WTC11 (cell line): ENCODE data around the gene MS4A14.

ENCODE experiments used
- ATF1 ChIP-seq: sonication (generic); formaldehyde crosslinking; IDR thresholded peaks from 2 replicates; pipeline ENCODE4 v1.8.1; 2023; ENCODE audit warnings: mild to moderate bottlenecking, moderate library complexity, missing genetic modification reagents
- ESRRA ChIP-seq: sonication (generic); formaldehyde crosslinking; IDR thresholded peaks from 2 replicates; pipeline ENCODE4 v1.8.1; 2022; ENCODE audit warnings: mild to moderate bottlenecking, missing genetic modification reagents, borderline replicate concordance
- NR3C1 ChIP-seq: sonication (generic); formaldehyde crosslinking; conservative IDR thresholded peaks from 2 replicates; pipeline ENCODE4 v1.8.1; 2023; ENCODE audit warnings: low read depth, mild to moderate bottlenecking, missing genetic modification reagents
- SMAD4 ChIP-seq: sonication (generic); formaldehyde crosslinking; IDR thresholded peaks from 2 replicates; pipeline ENCODE4 v1.8.0; 2022; ENCODE audit warnings: mild to moderate bottlenecking, missing genetic modification reagents
- TEAD4 ChIP-seq: sonication (generic); formaldehyde crosslinking; IDR thresholded peaks from 2 replicates; pipeline ENCODE4 v1.8.0; 2022; ENCODE audit warnings: mild to moderate bottlenecking, missing genetic modification reagents
- ZBTB21 ChIP-seq: sonication (generic); formaldehyde crosslinking; IDR thresholded peaks from 2 replicates; pipeline ENCODE4 v1.8.1; 2023; ENCODE audit warnings: mild to moderate bottlenecking, missing genetic modification reagents, borderline replicate concordance
- ZNF423 ChIP-seq: fragments of 250-450 bp; sonication (Bioruptor Pico); IDR thresholded peaks from 2 replicates; pipeline ENCODE4 v2.1.2; 2022; ENCODE audit warnings: mild to moderate bottlenecking, moderate library complexity
- TF ChIP-seq, protein P1 (sequence below): sonication (generic); formaldehyde crosslinking; conservative IDR thresholded peaks from 2 replicates; pipeline ENCODE4 v1.8.1; 2022; ENCODE audit warnings: mild to moderate bottlenecking, missing genetic modification reagents
- TF ChIP-seq, protein P2 (sequence below): sonication (generic); formaldehyde crosslinking; IDR thresholded peaks from 2 replicates; pipeline ENCODE4 v1.8.1; 2022; ENCODE audit warnings: mild to moderate bottlenecking, moderate library complexity, missing genetic modification reagents
- TF ChIP-seq, protein P3 (sequence below): fragments of 200-600 bp; IDR thresholded peaks from 2 replicates; pipeline ENCODE4 v1.8.0; 2022; ENCODE audit warnings: antibody characterized with exemption
- TF ChIP-seq, protein P4 (sequence below): sonication (generic); formaldehyde crosslinking; IDR thresholded peaks from 2 replicates; pipeline ENCODE4 v1.8.1; 2023; ENCODE audit warnings: mild to moderate bottlenecking, missing genetic modification reagents, moderate library complexity
- TF ChIP-seq, protein P5 (sequence below): sonication (generic); formaldehyde crosslinking; IDR thresholded peaks from 2 replicates; pipeline ENCODE4 v1.8.0; 2022; ENCODE audit warnings: missing genetic modification reagents
- TF ChIP-seq, protein P6 (sequence below): sonication (generic); formaldehyde crosslinking; IDR thresholded peaks from 2 replicates; pipeline ENCODE4 v1.8.1; 2022; ENCODE audit warnings: low read depth, mild to moderate bottlenecking, moderate library complexity, missing genetic modification reagents, borderline replicate concordance
- TF ChIP-seq, protein P7 (sequence below): sonication (generic); formaldehyde crosslinking; IDR thresholded peaks from 2 replicates; pipeline ENCODE4 v1.8.0; 2022; ENCODE audit warnings: mild to moderate bottlenecking, missing genetic modification reagents

DNA sequence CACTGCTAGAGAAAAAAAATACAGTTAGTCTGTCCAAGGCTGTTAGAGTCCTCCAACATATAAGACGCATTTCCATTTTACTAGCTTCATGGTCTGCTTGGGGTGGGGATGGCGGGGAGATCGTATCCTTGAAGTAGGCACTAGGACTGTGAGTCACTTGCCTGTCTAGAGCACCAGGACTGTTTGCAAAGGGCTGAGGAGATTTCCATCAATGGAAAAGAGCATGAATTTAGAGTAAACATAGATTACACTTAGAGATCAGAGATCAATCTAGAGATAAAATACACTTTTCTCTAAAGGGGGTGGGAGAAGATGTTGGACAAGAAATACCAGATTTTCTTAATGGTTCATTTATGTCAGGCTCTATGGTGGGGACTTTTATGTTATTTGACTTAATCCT is 19.7 kb upstream of the MS4A14 start:
- TF ChIP-seq, protein P1, sequence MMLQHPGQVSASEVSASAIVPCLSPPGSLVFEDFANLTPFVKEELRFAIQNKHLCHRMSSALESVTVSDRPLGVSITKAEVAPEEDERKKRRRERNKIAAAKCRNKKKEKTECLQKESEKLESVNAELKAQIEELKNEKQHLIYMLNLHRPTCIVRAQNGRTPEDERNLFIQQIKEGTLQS: no peak
- TF ChIP-seq, protein P2, sequence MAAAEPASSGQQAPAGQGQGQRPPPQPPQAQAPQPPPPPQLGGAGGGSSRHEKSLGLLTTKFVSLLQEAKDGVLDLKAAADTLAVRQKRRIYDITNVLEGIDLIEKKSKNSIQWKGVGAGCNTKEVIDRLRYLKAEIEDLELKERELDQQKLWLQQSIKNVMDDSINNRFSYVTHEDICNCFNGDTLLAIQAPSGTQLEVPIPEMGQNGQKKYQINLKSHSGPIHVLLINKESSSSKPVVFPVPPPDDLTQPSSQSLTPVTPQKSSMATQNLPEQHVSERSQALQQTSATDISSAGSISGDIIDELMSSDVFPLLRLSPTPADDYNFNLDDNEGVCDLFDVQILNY (CRISPR knock-in tag): no peak
- TF ChIP-seq, protein P3, sequence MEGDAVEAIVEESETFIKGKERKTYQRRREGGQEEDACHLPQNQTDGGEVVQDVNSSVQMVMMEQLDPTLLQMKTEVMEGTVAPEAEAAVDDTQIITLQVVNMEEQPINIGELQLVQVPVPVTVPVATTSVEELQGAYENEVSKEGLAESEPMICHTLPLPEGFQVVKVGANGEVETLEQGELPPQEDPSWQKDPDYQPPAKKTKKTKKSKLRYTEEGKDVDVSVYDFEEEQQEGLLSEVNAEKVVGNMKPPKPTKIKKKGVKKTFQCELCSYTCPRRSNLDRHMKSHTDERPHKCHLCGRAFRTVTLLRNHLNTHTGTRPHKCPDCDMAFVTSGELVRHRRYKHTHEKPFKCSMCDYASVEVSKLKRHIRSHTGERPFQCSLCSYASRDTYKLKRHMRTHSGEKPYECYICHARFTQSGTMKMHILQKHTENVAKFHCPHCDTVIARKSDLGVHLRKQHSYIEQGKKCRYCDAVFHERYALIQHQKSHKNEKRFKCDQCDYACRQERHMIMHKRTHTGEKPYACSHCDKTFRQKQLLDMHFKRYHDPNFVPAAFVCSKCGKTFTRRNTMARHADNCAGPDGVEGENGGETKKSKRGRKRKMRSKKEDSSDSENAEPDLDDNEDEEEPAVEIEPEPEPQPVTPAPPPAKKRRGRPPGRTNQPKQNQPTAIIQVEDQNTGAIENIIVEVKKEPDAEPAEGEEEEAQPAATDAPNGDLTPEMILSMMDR: no peak
- TF ChIP-seq, protein P4, sequence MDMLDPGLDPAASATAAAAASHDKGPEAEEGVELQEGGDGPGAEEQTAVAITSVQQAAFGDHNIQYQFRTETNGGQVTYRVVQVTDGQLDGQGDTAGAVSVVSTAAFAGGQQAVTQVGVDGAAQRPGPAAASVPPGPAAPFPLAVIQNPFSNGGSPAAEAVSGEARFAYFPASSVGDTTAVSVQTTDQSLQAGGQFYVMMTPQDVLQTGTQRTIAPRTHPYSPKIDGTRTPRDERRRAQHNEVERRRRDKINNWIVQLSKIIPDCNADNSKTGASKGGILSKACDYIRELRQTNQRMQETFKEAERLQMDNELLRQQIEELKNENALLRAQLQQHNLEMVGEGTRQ: no peak
- no peak for TF ChIP-seq ZBTB21 (CRISPR knock-in tag)
- no peak for TF ChIP-seq ESRRA (CRISPR knock-in tag)
- TF ChIP-seq NR3C1 (CRISPR knock-in tag): no peak
- TF ChIP-seq TEAD4: no peak
- TF ChIP-seq, protein P5, sequence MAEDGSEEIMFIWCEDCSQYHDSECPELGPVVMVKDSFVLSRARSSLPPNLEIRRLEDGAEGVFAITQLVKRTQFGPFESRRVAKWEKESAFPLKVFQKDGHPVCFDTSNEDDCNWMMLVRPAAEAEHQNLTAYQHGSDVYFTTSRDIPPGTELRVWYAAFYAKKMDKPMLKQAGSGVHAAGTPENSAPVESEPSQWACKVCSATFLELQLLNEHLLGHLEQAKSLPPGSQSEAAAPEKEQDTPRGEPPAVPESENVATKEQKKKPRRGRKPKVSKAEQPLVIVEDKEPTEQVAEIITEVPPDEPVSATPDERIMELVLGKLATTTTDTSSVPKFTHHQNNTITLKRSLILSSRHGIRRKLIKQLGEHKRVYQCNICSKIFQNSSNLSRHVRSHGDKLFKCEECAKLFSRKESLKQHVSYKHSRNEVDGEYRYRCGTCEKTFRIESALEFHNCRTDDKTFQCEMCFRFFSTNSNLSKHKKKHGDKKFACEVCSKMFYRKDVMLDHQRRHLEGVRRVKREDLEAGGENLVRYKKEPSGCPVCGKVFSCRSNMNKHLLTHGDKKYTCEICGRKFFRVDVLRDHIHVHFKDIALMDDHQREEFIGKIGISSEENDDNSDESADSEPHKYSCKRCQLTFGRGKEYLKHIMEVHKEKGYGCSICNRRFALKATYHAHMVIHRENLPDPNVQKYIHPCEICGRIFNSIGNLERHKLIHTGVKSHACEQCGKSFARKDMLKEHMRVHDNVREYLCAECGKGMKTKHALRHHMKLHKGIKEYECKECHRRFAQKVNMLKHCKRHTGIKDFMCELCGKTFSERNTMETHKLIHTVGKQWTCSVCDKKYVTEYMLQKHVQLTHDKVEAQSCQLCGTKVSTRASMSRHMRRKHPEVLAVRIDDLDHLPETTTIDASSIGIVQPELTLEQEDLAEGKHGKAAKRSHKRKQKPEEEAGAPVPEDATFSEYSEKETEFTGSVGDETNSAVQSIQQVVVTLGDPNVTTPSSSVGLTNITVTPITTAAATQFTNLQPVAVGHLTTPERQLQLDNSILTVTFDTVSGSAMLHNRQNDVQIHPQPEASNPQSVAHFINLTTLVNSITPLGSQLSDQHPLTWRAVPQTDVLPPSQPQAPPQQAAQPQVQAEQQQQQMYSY (CRISPR knock-in tag): no peak
- no peak for TF ChIP-seq ZNF423 (CRISPR knock-in tag)
- no peak for TF ChIP-seq SMAD4
- TF ChIP-seq ATF1 (CRISPR knock-in tag): no peak
- TF ChIP-seq, protein P6, sequence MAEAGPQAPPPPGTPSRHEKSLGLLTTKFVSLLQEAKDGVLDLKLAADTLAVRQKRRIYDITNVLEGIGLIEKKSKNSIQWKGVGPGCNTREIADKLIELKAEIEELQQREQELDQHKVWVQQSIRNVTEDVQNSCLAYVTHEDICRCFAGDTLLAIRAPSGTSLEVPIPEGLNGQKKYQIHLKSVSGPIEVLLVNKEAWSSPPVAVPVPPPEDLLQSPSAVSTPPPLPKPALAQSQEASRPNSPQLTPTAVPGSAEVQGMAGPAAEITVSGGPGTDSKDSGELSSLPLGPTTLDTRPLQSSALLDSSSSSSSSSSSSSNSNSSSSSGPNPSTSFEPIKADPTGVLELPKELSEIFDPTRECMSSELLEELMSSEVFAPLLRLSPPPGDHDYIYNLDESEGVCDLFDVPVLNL (CRISPR knock-in tag): no peak
- TF ChIP-seq, protein P7, sequence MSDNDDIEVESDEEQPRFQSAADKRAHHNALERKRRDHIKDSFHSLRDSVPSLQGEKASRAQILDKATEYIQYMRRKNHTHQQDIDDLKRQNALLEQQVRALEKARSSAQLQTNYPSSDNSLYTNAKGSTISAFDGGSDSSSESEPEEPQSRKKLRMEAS: no peak
